Suppressor macrophage treated with lipopolysaccharide for 1 hour (primary cell): ENCODE data around the gene PPP1R16B.
A peak's percentile ranks its signal among the peaks of the same experiment; 100 is the strongest.

ENCODE experiments used
- DNase-seq, 3 donors: peaks; one replicate each; pipeline ENCODE4 v3.0.0-alpha.2; 2020 to 2022

PPP1R16B gene

GRCh38 chr20:38828514-38829295 lies 23.2 kb downstream of the PPP1R16B start:
- no peak for DNase-seq

DNA sequence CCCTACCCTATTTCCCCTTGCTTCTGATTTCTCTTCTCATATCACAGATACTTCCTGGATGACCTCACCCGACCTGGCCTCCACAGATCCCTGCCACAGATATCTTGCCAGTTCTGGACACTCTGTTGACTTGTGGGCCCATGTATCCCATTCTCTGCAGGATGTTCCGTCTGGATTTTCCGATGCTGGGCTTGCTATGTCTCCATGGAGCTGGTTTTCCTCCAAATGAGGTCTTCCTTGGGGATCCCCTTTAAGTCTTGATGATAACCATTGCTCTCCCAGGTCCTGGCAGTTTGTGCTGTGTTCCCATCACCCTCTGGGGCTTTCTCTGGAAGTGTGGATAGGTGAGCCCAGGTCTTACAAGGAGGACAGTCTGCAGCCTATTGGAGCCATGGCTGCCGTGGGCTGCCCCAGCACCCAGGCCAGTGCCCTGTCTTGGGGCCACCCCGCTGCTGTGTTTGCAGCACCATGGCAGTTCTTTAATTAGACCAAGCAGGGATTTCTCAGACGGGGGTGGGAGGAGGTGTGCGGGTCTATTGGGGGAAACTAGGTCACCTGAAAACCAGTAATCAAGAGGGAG lies 23.9 kb downstream of the PPP1R16B start:
- no peak for DNase-seq

DNA sequence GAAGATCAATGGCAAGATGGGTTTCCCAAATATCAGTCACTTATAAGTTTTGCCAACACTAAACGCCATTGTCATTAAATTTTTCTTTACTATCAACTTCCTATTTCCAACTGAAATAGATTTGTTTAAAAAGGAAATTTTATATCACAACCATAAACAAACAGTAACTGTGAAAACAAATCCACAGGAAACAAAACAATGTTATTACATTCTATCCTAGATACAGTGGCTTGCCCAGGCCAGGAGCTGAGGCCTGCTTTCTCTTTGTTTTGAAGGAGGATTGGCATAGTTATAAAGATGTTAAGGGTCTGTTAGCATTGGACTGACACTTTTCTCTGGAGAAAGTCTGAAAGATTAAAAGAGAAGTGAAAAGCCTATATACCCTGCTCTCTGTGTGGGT lies 24.9 kb downstream of the PPP1R16B start:
- no peak for DNase-seq

DNA sequence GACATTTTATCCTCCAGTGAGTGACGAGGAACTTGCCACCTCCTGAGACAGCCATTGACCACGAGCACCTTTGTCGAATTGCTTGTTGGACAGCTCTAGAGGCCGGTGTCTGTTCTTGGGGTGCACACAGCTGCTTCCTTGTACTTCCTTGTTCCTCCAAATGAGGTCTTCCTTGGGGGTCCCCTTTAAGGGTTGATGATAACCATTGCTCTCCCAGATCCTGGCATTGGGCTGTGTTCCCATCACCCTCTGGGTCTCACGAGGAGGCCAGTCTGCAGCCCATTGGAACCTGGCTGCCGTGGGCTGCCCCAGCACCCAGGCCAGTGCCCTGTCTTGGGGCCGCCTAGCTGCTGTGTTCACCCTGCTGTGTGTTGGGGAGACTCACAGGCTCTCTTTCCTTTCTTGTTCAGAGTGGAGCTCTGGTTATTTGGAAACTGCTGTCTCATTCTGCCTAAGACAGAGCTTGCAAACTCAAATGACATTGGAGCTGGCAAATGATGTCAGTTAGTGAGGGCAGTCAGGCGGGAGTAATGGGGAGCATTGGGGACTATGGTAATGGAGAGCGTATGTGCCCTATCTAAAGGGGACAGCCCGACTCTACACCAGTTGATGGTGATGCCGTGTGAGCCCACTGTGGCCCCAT lies 25.7 kb downstream of the PPP1R16B start:
- DNase-seq = no peak

DNA sequence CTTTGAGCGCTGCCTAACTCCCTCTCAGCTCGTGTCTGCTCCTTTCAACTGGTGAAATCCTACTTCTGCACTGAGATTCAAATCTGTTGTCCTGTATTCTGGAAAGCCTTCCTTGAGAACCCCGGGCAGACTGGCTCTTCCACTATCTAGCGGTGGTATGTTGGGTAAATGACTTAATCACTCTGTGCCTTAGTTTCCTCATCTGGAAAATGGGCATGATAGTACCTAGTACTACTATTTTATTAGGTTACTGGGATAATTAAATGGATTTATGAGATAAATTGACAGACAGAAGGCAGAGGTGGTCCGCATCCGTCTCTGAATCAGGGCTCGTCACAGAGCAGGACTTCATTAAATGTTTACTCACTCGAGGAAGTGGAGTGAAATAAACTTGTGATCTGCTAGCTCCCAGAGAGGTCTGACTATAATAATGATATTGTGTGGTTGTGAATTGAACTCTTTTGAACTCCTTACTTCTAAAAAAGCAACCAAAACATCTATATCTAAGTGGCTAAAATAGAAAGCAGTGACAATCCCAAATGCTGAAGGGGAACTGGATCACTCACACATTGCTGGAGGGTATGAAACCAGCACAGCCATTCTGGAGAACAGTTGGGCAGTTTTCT lies 26.6 kb downstream of the PPP1R16B start:
- no peak for DNase-seq

DNA sequence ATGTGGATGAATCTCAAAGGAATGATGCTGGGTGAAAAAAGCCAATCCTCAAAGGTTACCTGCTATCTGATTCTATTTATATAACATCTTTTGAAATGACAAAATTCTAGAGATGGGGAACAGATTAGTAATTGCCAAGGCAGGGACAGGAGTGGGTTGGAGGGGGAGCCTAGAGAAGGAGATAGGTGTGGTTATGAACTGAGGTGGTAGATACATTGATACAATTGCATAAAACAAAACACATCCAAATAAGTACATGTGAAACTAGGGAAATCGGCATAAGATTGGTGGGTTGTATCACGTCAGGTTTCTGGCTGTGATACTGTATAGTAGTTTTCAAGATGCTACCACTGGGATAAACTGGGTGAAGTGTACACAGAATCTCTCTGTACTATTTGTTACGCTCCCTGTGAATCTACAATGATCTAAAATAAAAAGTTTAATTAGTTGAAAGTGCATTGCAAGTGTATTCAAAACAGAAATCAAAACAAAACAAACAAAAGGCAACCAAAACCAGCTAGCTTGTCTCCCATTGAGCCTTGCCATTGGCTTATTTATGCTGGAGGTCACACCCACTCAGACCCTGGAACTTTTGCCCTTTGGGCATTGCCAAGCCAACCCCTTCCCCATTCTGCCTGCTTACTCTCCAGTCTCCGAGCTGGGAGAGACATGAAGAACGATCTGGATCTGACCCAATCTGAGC lies 27.8 kb downstream of the PPP1R16B start:
- no peak for DNase-seq

GRCh38 chr20:38833857-38834164 lies 28.3 kb downstream of the PPP1R16B start:
- DNase-seq = no peak

DNA sequence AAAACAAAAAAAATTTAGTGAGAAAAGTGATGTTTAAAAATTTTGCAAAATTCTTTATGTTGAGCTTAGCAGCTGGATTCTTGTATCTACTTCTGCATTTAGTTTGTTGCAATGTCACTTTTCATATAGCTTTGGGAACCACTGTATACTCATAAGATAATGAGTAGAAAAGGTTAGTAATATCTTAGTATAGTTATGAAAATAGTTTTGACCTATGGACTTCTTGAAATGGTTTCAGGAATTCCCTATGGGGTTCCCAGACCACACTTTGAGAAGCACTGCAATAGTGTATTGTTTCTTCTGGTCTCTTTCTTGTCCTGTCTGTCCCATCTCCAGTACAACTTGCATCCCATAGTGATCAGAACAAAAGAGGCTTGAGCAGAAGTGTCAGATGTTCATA lies 29.4 kb downstream of the PPP1R16B start:
- DNase-seq = peak; percentile 21 to 60 (median 41)

DNA sequence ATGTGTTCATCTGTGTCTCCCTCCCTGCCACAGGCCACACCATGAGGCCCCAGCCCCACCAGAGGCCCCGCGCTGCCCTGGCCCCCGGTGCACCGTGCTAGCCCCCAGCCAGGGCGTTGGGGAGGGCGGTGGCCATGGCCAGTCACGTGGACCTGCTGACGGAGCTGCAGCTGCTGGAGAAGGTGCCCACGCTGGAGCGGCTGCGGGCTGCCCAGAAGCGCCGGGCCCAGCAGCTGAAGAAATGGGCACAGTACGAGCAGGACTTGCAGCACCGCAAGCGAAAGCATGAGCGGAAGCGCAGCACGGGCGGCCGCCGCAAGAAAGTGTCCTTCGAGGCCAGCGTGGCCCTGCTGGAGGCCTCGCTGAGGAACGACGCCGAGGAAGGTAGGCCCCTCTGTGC lies 30.3 kb downstream of the PPP1R16B start:
- no peak for DNase-seq

GRCh38 chr20:38836991-38837390 lies 31.5 kb downstream of the PPP1R16B start:
- DNase-seq = no peak

- DNase-seq = no peak
Observed at GRCh38 chr20:38838326-38838725, 32.8 kb downstream of the PPP1R16B start.

GRCh38 chr20:38839563-38839962 lies 34.1 kb downstream of the PPP1R16B start:
- no peak for DNase-seq

DNA sequence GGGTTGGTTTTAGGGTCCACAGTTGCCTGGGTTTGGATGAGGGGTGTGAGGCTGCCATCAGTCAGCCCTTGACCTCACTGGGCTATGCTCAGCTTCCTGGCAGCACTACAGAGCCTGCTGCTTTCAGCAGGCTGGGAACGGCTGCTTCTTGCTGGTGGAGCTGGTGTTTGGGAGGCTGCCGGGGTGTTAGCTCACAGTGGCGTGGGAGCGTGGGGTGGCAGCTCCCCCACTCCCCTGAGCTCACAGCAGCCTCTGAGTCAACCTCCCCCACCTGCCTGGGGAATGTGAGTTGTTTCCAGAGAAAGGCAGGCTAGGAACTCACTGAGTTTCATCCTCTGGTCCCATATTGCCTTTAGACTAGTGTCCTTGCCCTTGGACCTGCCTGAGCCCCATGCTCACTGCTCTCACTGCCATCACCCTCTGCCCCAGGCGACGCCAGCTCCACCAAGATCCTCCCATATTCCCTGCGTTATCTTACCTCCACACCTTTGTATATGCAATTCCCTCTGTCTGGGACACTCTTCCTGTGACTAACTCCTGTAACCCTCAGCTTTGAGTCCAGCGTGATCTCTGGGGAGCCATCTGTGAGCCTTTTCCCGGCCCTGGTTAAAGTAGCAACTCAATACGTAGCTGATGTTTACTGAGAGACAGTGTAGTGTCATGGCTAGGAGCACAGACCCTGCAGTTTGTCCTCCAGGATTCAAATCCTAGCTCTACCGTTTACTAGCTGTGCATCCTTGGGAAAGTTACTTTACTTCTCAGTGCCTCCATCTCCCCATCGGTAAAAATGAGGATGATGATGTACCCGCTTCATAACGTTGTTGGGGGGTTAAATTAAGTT lies 34.8 kb downstream of the PPP1R16B start:
- DNase-seq = no peak

DNA sequence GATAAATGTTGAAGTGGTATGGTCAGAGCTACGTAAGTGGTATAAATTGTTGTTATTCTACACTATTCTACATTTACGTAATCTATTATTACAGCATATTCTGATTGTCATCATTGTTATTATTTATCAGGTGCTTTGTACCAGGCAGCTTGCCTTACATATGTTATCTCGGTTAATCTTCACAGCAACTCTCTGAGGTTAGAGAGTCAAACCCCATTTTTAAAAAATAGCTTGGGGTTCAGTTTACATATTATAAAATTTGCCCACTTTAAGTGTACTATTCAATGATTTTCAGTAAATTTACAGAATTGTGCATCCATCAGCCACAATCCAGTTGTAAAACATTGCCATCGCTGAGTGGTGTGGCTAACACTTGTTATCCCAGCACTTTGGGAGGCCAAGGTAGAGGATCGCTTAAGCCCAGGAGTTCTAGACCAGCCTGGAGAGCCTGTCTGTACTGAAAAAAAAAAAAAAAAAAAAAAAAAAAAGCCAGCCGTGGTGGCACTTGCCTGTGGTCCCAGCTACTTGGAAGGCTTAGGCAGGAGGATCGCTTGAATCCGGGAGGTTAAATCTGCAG lies 35.5 kb downstream of the PPP1R16B start:
- no peak for DNase-seq

- DNase-seq = no peak
Observed at GRCh38 chr20:38841570-38841969, 36.1 kb downstream of the PPP1R16B start.

- DNase-seq = no peak
Observed at GRCh38 chr20:38842026-38842425, 36.5 kb downstream of the PPP1R16B start.

- DNase-seq = peak; percentile 33 to 59 (median 48)
Observed at GRCh38 chr20:38842558-38842981, 37.1 kb downstream of the PPP1R16B start.

GRCh38 chr20:38843346-38843745 lies 37.8 kb downstream of the PPP1R16B start:
- peak in 2 of 3 donors; percentile 9 to 34 for DNase-seq

GRCh38 chr20:38844963-38845362 lies 39.5 kb downstream of the PPP1R16B start:
- DNase-seq = no peak

DNA sequence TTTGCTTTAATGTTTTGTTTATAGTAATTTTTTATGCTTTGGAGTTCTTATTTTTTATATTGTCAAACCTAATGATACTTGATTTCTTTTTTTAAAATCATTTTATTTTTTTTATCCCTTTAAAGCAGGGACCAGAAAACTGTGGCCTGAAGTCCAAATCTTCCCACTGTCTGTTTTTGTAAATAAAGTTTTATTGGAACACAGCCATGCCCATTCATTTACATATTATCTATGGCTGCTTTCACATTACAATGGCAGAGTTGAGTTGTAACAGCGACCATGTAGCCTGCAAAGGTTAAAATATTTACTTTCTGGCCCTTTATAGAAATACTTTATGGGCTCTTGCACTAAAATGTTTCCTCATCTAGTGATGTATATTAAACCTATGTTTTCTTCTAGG lies 42.3 kb downstream of the PPP1R16B start:
- DNase-seq = no peak

- no peak for DNase-seq
Observed at GRCh38 chr20:38853759-38854158, 48.3 kb downstream of the PPP1R16B start.

GRCh38 chr20:38854654-38855066 lies 49.2 kb downstream of the PPP1R16B start:
- no peak for DNase-seq
